ENCODE measurements around the gene PPP1R14C.

GRCh38 chr6:150119173-150119572, 23.7 kb upstream of the PPP1R14C start:
- TF ChIP-seq POLR2A (IDR thresholded peaks at IDR 0.05; ENCODE audit: insufficient read depth in 1 of 2, low read depth in 2 of 2, low read length in 2 of 2) (no peak), NR2C2 (CRISPR knock-in tag; IDR thresholded peaks at IDR 0.05; ENCODE audit: borderline replicate concordance) (no peak), ZNF614 (CRISPR knock-in tag; IDR thresholded peaks at IDR 0.05; ENCODE audit: borderline replicate concordance) (no peak), MAX (IDR thresholded peaks at IDR 0.05) (no peak)

Data from HepG2 (cell line).